Fibroblast of mammary gland (primary cell): ENCODE results near the gene LMOD3.

Source experiments
- DNase-seq: peaks from one replicate; pipeline ENCODE4 v3.0.0-alpha.2; 2010; ENCODE audit warnings: low read depth
- H3K4me3 ChIP-seq: 2 replicates; pipeline ENCODE4 v1.5.1; 2011; ENCODE audit warnings: low read depth, mild to moderate bottlenecking, low read length, moderate library complexity; ENCODE audit not compliant: control insufficient read depth
- CTCF ChIP-seq: conservative IDR thresholded peaks from 2 replicates; pipeline ENCODE4 v1.5.1; 2011; ENCODE audit warnings: low read depth, low read length, inconsistent platforms; ENCODE audit not compliant: control insufficient read depth, insufficient read depth

Gene LMOD3

GRCh38 chr3:69110941-69111546 lies 11.4 kb downstream of the LMOD3 start:
- H3K4me3 ChIP-seq, result no peak overlapping the region
- DNase-seq, result no peak
- TF ChIP-seq CTCF, result no peak

GRCh38 chr3:69108811-69109210 lies 13.6 kb downstream of the LMOD3 start:
- no peak overlapping the region for H3K4me3 ChIP-seq
- DNase-seq, result no peak
- no peak for TF ChIP-seq CTCF

- no peak for TF ChIP-seq CTCF
- H3K4me3 ChIP-seq, result no peak overlapping the region
- DNase-seq, result no peak
Measured at GRCh38 chr3:69107841-69108240, 14.6 kb downstream of the LMOD3 start.

- no peak overlapping the region for H3K4me3 ChIP-seq
- no peak for DNase-seq
- no peak for TF ChIP-seq CTCF
Measured at GRCh38 chr3:69105320-69105719, 17.1 kb downstream of the LMOD3 start.

GRCh38 chr3:69104586-69104985 lies 17.8 kb downstream of the LMOD3 start:
- no peak overlapping the region for H3K4me3 ChIP-seq
- TF ChIP-seq CTCF, result no peak
- DNase-seq, result no peak

GRCh38 chr3:69103123-69103522 lies 19.3 kb downstream of the LMOD3 start:
- H3K4me3 ChIP-seq, result no peak overlapping the region
- DNase-seq, result no peak
- TF ChIP-seq CTCF, result no peak

- DNase-seq, result no peak
- H3K4me3 ChIP-seq, result no peak overlapping the region
- TF ChIP-seq CTCF, result no peak
Measured at GRCh38 chr3:69102384-69102783, 20.0 kb downstream of the LMOD3 start.
